Measurements from ENCODE around the gene MAEA.

MAEA gene

GRCh38 chr4:1380368-1381151 lies 90.9 kb downstream of the MAEA start:
- DNase-seq: peak in 1 of 5 experiments; percentile 6

- DNase-seq: peak in 1 of 5 experiments; percentile 3
Observed at GRCh38 chr4:1381181-1381621, 91.5 kb downstream of the MAEA start.

- DNase-seq: peak in 1 of 5 experiments; percentile 4
Observed at GRCh38 chr4:1381944-1382541, 92.4 kb downstream of the MAEA start.

- peak in 1 of 5 experiments; percentile 6 for DNase-seq
Observed at GRCh38 chr4:1382776-1383727, 93.4 kb downstream of the MAEA start.

- peak in 1 of 5 experiments; percentile 5 for DNase-seq
Observed at GRCh38 chr4:1383728-1384591, 94.3 kb downstream of the MAEA start.

- DNase-seq: peak in 1 of 5 experiments; percentile 1
Observed at GRCh38 chr4:1384675-1385372, 95.1 kb downstream of the MAEA start.

- peak in 1 of 5 experiments; percentile 6 for DNase-seq
Observed at GRCh38 chr4:1385373-1386340, 96.0 kb downstream of the MAEA start.
